Fibroblast of lung (primary cell): ENCODE measurements around the gene OLA1. TPM values are rescaled to one million over a fixed set of nuclear protein-coding genes. Genes with fewer than 3 reads are reported as not detected.

Experiments
- DNase-seq, 2 donors: peaks; one replicate each; pipeline versions ENCODE4 v3.0.0 to v3.0.0-alpha.2; 2010; ENCODE audit warnings: low read depth in 2 of 2
- H2AFZ ChIP-seq: 2 replicates; pipeline ENCODE4 v1.5.1; 2012; ENCODE audit warnings: low read length, control low read depth, inconsistent platforms
- H3K27ac ChIP-seq: 2 replicates; pipeline ENCODE4 v1.5.1; 2011; ENCODE audit warnings: low read length, control low read depth; ENCODE audit not compliant: insufficient read depth
- H3K27me3 ChIP-seq: 2 replicates; pipeline ENCODE4 v1.5.1; 2011; ENCODE audit warnings: mild to moderate bottlenecking, low read length; ENCODE audit not compliant: control insufficient read depth, insufficient read depth
- H3K36me3 ChIP-seq: 2 replicates; pipeline ENCODE4 v1.5.1; 2011; ENCODE audit warnings: low read length; ENCODE audit not compliant: control insufficient read depth, insufficient read depth
- H3K4me1 ChIP-seq: 2 replicates; pipeline ENCODE4 v1.5.1; 2011; ENCODE audit warnings: low read length; ENCODE audit not compliant: control insufficient read depth, insufficient read depth; ENCODE audit errors: extremely low read depth
- H3K4me2 ChIP-seq: 2 replicates; pipeline ENCODE4 v1.5.1; 2011; ENCODE audit warnings: low read length, control low read depth; ENCODE audit not compliant: insufficient read depth; ENCODE audit errors: extremely low read depth
- H3K4me3 ChIP-seq, 4 experiments: fragments of 200-600 bp in 1 of 4; sonication (generic) in 1 of 4; replicated peaks in 1 of 4; 2 replicates each; pipeline ENCODE4 v1.5.1; 2011 to 2016; ENCODE audit warnings: low read length in 4 of 4, low read depth in 3 of 4, mild to moderate bottlenecking in 3 of 4, control low read depth in 2 of 4, inconsistent platforms in 1 of 4, mixed read lengths in 1 of 4; ENCODE audit not compliant: insufficient read depth in 1 of 4; ENCODE audit errors: control extremely low read depth in 1 of 4
- H3K79me2 ChIP-seq: 2 replicates; pipeline ENCODE4 v1.5.1; 2012; ENCODE audit warnings: mild to moderate bottlenecking, low read length, inconsistent platforms; ENCODE audit not compliant: control insufficient read depth, insufficient read depth
- H3K9ac ChIP-seq: 2 replicates; pipeline ENCODE4 v1.5.1; 2011; ENCODE audit warnings: mild to moderate bottlenecking, low read length, control low read depth; ENCODE audit not compliant: insufficient read depth
- H3K9me3 ChIP-seq: 2 replicates; pipeline ENCODE4 v1.5.1; 2012; ENCODE audit warnings: low read depth, low read length; ENCODE audit not compliant: control insufficient read depth, insufficient read depth
- H4K20me1 ChIP-seq: 2 replicates; pipeline ENCODE4 v1.5.1; 2011; ENCODE audit warnings: low read length; ENCODE audit not compliant: control insufficient read depth, insufficient read depth; ENCODE audit errors: extremely low read depth
- CTCF ChIP-seq, 2 donors: IDR thresholded peaks in 1 of 2; conservative IDR thresholded peaks in 1 of 2; 1 replicate in 1 of 2; 2 replicates in 1 of 2; pipeline ENCODE4 v1.5.1; 2011 to 2012; ENCODE audit warnings: low read length in 2 of 2, control low read depth in 1 of 2, inconsistent platforms in 1 of 2, low read depth in 1 of 2, mild to moderate bottlenecking in 1 of 2
- EZH2 ChIP-seq: IDR thresholded peaks from 2 replicates; pipeline ENCODE4 v1.5.1; 2012; ENCODE audit warnings: low read length, control low read depth, mild to moderate bottlenecking; ENCODE audit errors: missing control alignments
- polyA plus RNA-seq, 2 donors: library from polyadenylated mRNA; depleted of rRNA in 1 of 2; stranded (reverse) in 1 of 2; unstranded in 1 of 2; fragments of >200 nt; gene quantifications; 2 replicates each; pipeline ENCODE4 v1.2.1, GENCODE V29; 2011 to 2012; ENCODE audit warnings: missing spikeins in 1 of 2
- total RNA-seq: library from RNA; depleted of rRNA; stranded (reverse); fragments of >200 nt; gene quantifications from 2 replicates; pipeline ENCODE4 v1.2.1, GENCODE V29; 2014

Gene OLA1
- total and polyA plus RNA-seq, 2 donors (not counting 1 experiment from before 2014, with no cell fraction given), result 74.3 to 91.4 TPM

GRCh38 chr2:174217869-174218268, 30.5 kb downstream of the OLA1 start:
- DNase-seq, result peak in 1 of 2 donors; percentile 9
- Histone ChIP-seq H4K20me1 (no peaks in the 10 kb centered on the region), H3K36me3 (no peaks in the 10 kb centered on the region), H3K27ac (no peak overlapping the region), H3K79me2 (no peaks in the 10 kb centered on the region), H3K4me3 (no peak overlapping the region), H3K9me3 (no peaks in the 10 kb centered on the region), H3K4me1 (no peaks in the 10 kb centered on the region), H3K9ac (no peak overlapping the region), H3K27me3 (no peaks in the 10 kb centered on the region), H3K4me2 (no peak overlapping the region), H2AFZ (no peak overlapping the region)
- no peak for TF ChIP-seq CTCF (conservative IDR thresholded peaks at IDR 0.05 in 1 of 2, IDR thresholded peaks at IDR 0.05 in 1 of 2; ENCODE audit: low read depth in 1 of 2, low read length in 2 of 2)
- TF ChIP-seq EZH2, result no peak

DNA sequence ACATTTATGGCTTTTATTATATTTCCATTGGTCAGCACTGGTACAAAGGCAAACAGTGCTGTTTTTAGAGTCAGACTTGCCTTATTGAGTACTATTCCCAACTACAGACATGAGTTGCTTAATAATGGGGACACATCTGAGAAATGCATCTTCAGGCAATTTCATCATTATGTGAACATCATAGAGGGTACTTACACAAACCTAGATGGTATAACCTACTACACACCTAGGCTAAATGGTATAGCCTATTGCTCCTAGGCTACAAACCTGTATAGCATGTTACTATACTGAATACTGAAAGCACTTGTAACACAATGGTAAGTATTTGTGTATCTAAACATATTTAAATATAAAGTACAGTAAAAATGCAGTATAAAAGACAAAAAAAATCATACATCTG, 36.4 kb downstream of the OLA1 start:
- H3K4me3 ChIP-seq, result no peak overlapping the region
- no peaks in the 10 kb centered on the region for H3K9me3 ChIP-seq
- DNase-seq, result no peak

DNA sequence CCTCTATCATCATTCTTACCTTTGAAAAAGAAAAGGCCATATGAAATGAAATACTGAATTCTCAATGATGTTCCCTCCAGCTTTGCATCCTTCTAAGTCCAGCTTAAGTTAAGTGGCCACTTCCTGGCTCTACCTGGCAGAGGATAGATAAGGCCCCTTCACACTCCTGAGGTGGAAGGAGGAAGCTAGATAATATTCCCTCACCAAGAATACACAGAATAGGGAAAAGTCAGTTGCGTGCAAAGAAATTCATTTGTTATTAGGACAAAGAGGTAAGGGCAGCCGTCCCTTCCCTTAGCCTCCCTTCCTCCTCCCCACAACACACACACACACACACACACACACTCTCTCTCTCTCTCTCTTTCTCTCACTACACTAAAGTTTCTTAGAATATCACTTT, 37.5 kb downstream of the OLA1 start:
- H3K4me3 ChIP-seq, result no peak overlapping the region
- no peaks in the 10 kb centered on the region for H3K9me3 ChIP-seq
- no peaks in the 10 kb centered on the region for H4K20me1 ChIP-seq
- H3K79me2 ChIP-seq, result peaks cover 2% of the 10 kb centered on the region
- no peak overlapping the region for H3K4me2 ChIP-seq
- H3K9ac ChIP-seq, result no peak overlapping the region
- H3K27me3 ChIP-seq, result no peaks in the 10 kb centered on the region
- no peaks in the 10 kb centered on the region for H3K36me3 ChIP-seq
- TF ChIP-seq CTCF (conservative IDR thresholded peaks at IDR 0.05 in 1 of 2, IDR thresholded peaks at IDR 0.05 in 1 of 2; ENCODE audit: low read depth in 1 of 2, low read length in 2 of 2), result no peak
- no peak for TF ChIP-seq EZH2
- no peaks in the 10 kb centered on the region for H3K4me1 ChIP-seq
- no peak for DNase-seq
- H2AFZ ChIP-seq, result no peak overlapping the region
- no peak overlapping the region for H3K27ac ChIP-seq

More for the DNA sequence above, 36.4 kb downstream of the OLA1 start:
- Histone ChIP-seq H3K36me3 (no peaks in the 10 kb centered on the region), H3K27me3 (no peaks in the 10 kb centered on the region), H3K79me2 (peaks cover 2% of the 10 kb centered on the region), H3K4me1 (no peaks in the 10 kb centered on the region), H4K20me1 (no peaks in the 10 kb centered on the region), H3K27ac (no peak overlapping the region), H3K9ac (no peak overlapping the region), H3K4me2 (no peak overlapping the region), H2AFZ (no peak overlapping the region)
- TF ChIP-seq CTCF (conservative IDR thresholded peaks at IDR 0.05 in 1 of 2, IDR thresholded peaks at IDR 0.05 in 1 of 2; ENCODE audit: low read depth in 1 of 2, low read length in 2 of 2), result no peak
- no peak for TF ChIP-seq EZH2
